Measurements from ENCODE around the gene PPARD. TPM values are rescaled to one million over a fixed set of nuclear protein-coding genes. Genes with fewer than 3 reads are reported as not detected.
"Not testable (repeated sequence)": the region's sequence is repeated elsewhere in the genome, so short reads cannot be mapped to it uniquely, and the experiment has no call there.

PPARD gene
- total RNA-seq, 2 experiments from 2014 or later: 6.1 to 11.9 TPM

DNA sequence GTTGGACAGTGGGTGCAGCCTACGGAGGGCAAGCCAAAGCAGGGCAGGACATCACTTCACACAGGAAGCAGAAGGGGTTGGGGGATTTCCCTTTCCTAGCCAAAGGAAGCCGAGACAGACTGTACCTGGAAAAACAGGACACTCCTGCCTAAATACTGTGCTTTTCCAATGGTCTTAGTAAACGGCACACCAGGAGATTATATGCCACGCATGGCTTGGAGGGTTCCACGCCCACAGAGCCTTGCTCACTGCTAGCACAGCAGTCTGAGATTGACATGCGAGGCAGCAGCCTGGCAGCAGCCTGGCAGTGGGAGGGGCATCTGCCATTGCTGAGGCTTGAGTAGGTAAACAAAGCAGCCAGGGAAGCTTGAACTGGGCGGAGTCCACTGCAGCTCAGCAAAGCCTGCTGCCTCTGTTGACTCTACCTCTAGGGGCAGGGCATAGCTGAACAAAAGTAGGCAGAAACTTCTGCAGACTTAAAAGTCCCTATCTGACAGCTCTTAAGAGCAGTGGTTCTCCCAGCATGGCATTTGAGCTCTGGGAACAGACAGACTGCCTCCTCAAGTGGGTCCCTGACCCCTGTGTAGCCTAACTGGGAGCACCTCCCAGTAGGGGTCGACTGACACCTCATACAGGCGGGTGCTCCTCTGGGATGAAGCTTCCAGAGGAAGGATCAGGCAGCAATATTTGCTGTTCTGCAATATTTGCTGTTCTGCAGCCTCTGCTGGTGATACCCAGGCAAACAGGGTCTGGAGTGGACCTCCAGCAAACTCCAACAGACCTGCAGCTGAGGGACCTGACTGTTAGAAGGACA is 10.1 kb upstream of the PPARD start:
- intact Hi-C loops (cut with micrococcal nuclease; ENCODE audit: unreplicated experiment); H3K79me2 ChIP-seq (ENCODE audit: insufficient read depth, low read depth, low read length); BruUV-seq (replicated peaks); H3K9me2 ChIP-seq (ENCODE audit: insufficient read depth, low read length); H4K20me1 ChIP-seq (ENCODE audit: insufficient read depth, low read length); H3K4me2 ChIP-seq (ENCODE audit: low read length); H3K27ac ChIP-seq (ENCODE audit: low read depth, low read length, poor library complexity, severe bottlenecking); H3K4me1 ChIP-seq (ENCODE audit: insufficient read depth, low read length, poor library complexity, severe bottlenecking); H2AFZ ChIP-seq (ENCODE audit: low read length); POLR2A ChIA-PET; H3K36me3 ChIP-seq (ENCODE audit: insufficient read depth, low read length); H3K4me3 ChIP-seq (ENCODE audit: low read depth, low read length, poor library complexity, severe bottlenecking): not testable (repeated sequence)
- CTCF ChIA-PET (ENCODE audit: unreplicated experiment): interaction anchor here (0.6 to 0.9 kb wide), 2 partner anchors 11 to 387 kb away, joined by 7 to 16 read pairs; no protein-coding TSS in a partner anchor
- peaks cover 15% of the 10 kb centered on the region for H3K9me3 ChIP-seq (ENCODE audit: low read length)
- TF ChIP-seq, protein P1, sequence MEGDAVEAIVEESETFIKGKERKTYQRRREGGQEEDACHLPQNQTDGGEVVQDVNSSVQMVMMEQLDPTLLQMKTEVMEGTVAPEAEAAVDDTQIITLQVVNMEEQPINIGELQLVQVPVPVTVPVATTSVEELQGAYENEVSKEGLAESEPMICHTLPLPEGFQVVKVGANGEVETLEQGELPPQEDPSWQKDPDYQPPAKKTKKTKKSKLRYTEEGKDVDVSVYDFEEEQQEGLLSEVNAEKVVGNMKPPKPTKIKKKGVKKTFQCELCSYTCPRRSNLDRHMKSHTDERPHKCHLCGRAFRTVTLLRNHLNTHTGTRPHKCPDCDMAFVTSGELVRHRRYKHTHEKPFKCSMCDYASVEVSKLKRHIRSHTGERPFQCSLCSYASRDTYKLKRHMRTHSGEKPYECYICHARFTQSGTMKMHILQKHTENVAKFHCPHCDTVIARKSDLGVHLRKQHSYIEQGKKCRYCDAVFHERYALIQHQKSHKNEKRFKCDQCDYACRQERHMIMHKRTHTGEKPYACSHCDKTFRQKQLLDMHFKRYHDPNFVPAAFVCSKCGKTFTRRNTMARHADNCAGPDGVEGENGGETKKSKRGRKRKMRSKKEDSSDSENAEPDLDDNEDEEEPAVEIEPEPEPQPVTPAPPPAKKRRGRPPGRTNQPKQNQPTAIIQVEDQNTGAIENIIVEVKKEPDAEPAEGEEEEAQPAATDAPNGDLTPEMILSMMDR (conservative IDR thresholded peaks at IDR 0.05; ENCODE audit: low read length): 0 out of 2 replicates have a peak, but pooled peaks have one; percentile 16
- DNase-seq (ENCODE audit: low spot score): peak; percentile 34

GRCh38 chr6:35341557-35341956 is 801 bp upstream of the PPARD start:
- Histone ChIP-seq H3K4me3 (ENCODE audit: low read depth, low read length, poor library complexity, severe bottlenecking) (no peak overlapping the region), H3K4me2 (ENCODE audit: low read length) (no peak overlapping the region)

More at GRCh38 chr6:35341557-35341956, 801 bp upstream of the PPARD start:
- TF ChIP-seq, protein P1 (conservative IDR thresholded peaks at IDR 0.05; ENCODE audit: low read length): no peak
- TF ChIP-seq EZH2phosphoT487 (IDR thresholded peaks at IDR 0.05; ENCODE audit: borderline replicate concordance, low read depth, low read length): no peak
- CTCF ChIA-PET (ENCODE audit: unreplicated experiment): interaction anchor here (0.6 to 1.4 kb wide), 5 partner anchors 32 to 145 kb away, joined by 3 read pairs; no protein-coding TSS in a partner anchor
- intact Hi-C loops (cut with micrococcal nuclease; ENCODE audit: unreplicated experiment): no loop called here
- no peak for DNase-seq (ENCODE audit: low spot score)
- no TSS peak for BruUV-seq (replicated peaks)
- Histone ChIP-seq H3K9me3 (ENCODE audit: low read length) (no peaks in the 10 kb centered on the region), H3K27ac (ENCODE audit: low read depth, low read length, poor library complexity, severe bottlenecking) (no peak overlapping the region), H4K20me1 (ENCODE audit: insufficient read depth, low read length) (peaks cover 11% of the 10 kb centered on the region; the same call in 1 of the 2 replicates), H2AFZ (ENCODE audit: low read length) (no peak overlapping the region; the same call in 1 of the 2 replicates), H3K79me2 (ENCODE audit: insufficient read depth, low read depth, low read length) (peaks cover 13% of the 10 kb centered on the region; the same call in 1 of the 2 replicates), H3K9me2 (ENCODE audit: insufficient read depth, low read length) (no peaks in the 10 kb centered on the region), H3K4me1 (ENCODE audit: insufficient read depth, low read length, poor library complexity, severe bottlenecking) (peaks cover 22% of the 10 kb centered on the region), H3K36me3 (ENCODE audit: insufficient read depth, low read length) (peaks cover 9% of the 10 kb centered on the region)
- POLR2A ChIA-PET: interaction anchor here (0.5 to 0.6 kb wide), 3 partner anchors 52 to 215 kb away, joined by 3 to 6 read pairs (median 6); no protein-coding TSS in a partner anchor

All from OCI-LY7 (cell line).